Neural progenitor cell (in vitro differentiated cells): Measurements from ENCODE around the gene CDK4. TPM values are rescaled to one million over a fixed set of nuclear protein-coding genes. Genes with fewer than 3 reads are reported as not detected.

Experiments used
- DNase-seq: peaks from one replicate; pipeline ENCODE4 v3.0.0-alpha.2; 2016; ENCODE audit warnings: low spot score
- H2AFZ ChIP-seq: fragments of 200-600 bp; sonication (generic); replicated peaks from 2 replicates; pipeline ENCODE4 v1.6.1; 2016; ENCODE audit warnings: antibody characterized with exemption
- H3F3A ChIP-seq: fragments of 200-600 bp; sonication (generic); 2 replicates; pipeline ENCODE4 v1.6.1; 2016; ENCODE audit warnings: antibody characterized with exemption, low read depth
- H3K27ac ChIP-seq: fragments of 200-600 bp; sonication (generic); 2 replicates; pipeline ENCODE4 v1.5.1; 2016; ENCODE audit warnings: mild to moderate bottlenecking
- H3K27me3 ChIP-seq: fragments of 200-600 bp; sonication (generic); 2 replicates; pipeline ENCODE4 v1.6.1; 2016; ENCODE audit warnings: mild to moderate bottlenecking, moderate library complexity
- H3K36me3 ChIP-seq: fragments of 200-600 bp; sonication (generic); 2 replicates; pipeline ENCODE4 v1.5.1; 2016
- H3K4me1 ChIP-seq: fragments of 200-600 bp; sonication (generic); 2 replicates; pipeline ENCODE4 v1.6.1; 2016; ENCODE audit warnings: mixed run types
- H3K4me2 ChIP-seq: fragments of 200-600 bp; sonication (generic); 2 replicates; pipeline ENCODE4 v1.6.1; 2016
- H3K4me3 ChIP-seq: fragments of 200-600 bp; sonication (generic); 2 replicates; pipeline ENCODE4 v1.5.1; 2016
- H3K79me2 ChIP-seq: fragments of 200-600 bp; sonication (generic); 2 replicates; pipeline ENCODE4 v1.6.1; 2016; ENCODE audit warnings: low read depth
- H3K9ac ChIP-seq: fragments of 200-600 bp; sonication (generic); 2 replicates; pipeline ENCODE4 v1.6.1; 2016
- H3K9me3 ChIP-seq: fragments of 200-600 bp; sonication (generic); 2 replicates; pipeline ENCODE4 v1.5.1; 2016; ENCODE audit warnings: low read depth
- H4K20me1 ChIP-seq: fragments of 200-600 bp; sonication (generic); 2 replicates; pipeline ENCODE4 v1.6.1; 2016; ENCODE audit warnings: low read depth
- H3K27ac Mint-ChIP-seq: 3 replicates; pipeline ENCODE4 v1.8.0; 2021; ENCODE audit warnings: mixed read lengths
- H3K27me3 Mint-ChIP-seq: 2 replicates; pipeline ENCODE4 v1.8.0; 2022; ENCODE audit warnings: low read depth, mild to moderate bottlenecking, inconsistent platforms, moderate library complexity, mixed read lengths; ENCODE audit not compliant: insufficient read depth
- H3K36me3 Mint-ChIP-seq: 3 replicates; pipeline ENCODE4 v1.8.0; 2021; ENCODE audit warnings: mixed read lengths
- H3K4me1 Mint-ChIP-seq: 3 replicates; pipeline ENCODE4 v1.8.0; 2021; ENCODE audit warnings: mixed read lengths
- H3K4me3 Mint-ChIP-seq: 3 replicates; pipeline ENCODE4 v1.8.0; 2021; ENCODE audit warnings: mild to moderate bottlenecking, moderate library complexity, mixed read lengths
- H3K9me3 Mint-ChIP-seq: 3 replicates; pipeline ENCODE4 v1.8.0; 2020; ENCODE audit warnings: mixed read lengths
- CTCF ChIP-seq: fragments of 200-600 bp; sonication (generic); IDR thresholded peaks from 2 replicates; pipeline ENCODE4 v1.5.1; 2017; ENCODE audit warnings: antibody characterized with exemption, mild to moderate bottlenecking
- EZH2 ChIP-seq: fragments of 200-600 bp; sonication (generic); IDR thresholded peaks from 2 replicates; pipeline ENCODE4 v1.6.1; 2017; ENCODE audit warnings: antibody characterized with exemption, mild to moderate bottlenecking, moderate library complexity
- EZH2phosphoT487 ChIP-seq: fragments of 200-600 bp; sonication (generic); IDR thresholded peaks from 2 replicates; pipeline ENCODE4 v1.6.1; 2017; ENCODE audit warnings: antibody characterized with exemption
- total RNA-seq: library from RNA; depleted of rRNA; stranded (reverse); fragments of >200 nt; gene quantifications from 2 replicates; pipeline ENCODE4 v1.2.3, GENCODE V29; 2015; ENCODE audit warnings: low replicate concordance

CDK4 gene
- total RNA-seq, 1 donor from 2014 or later = 169 TPM

GRCh38 chr12:57746025-57746424 lies 6.1 kb downstream of the CDK4 start:
- Histone ChIP-seq H3K36me3 (no peaks in the 10 kb centered on the region), H3K27me3 (peaks cover 29% of the 10 kb centered on the region), H3K4me1 (peaks cover 10% of the 10 kb centered on the region), H3K4me3 (peak overlapping the region; percentile 87), H3K9me3 (no peaks in the 10 kb centered on the region), H3K9ac (no peak overlapping the region), H3K79me2 (peaks cover 38% of the 10 kb centered on the region), H4K20me1 (no peaks in the 10 kb centered on the region), H3F3A (peaks cover 64% of the 10 kb centered on the region), H3K27ac (no peak overlapping the region), H2AFZ (no peak overlapping the region), H3K4me2 (peak overlapping the region; percentile 98)
- Mint-ChIP-seq H3K4me1 (peaks cover 30% of the 10 kb centered on the region), H3K9me3 (no peaks in the 10 kb centered on the region), H3K4me3 (peak overlapping the region; percentile 95), H3K36me3 (peaks cover 35% of the 10 kb centered on the region), H3K27ac (peak overlapping the region; percentile 99), H3K27me3 (peaks cover 9% of the 10 kb centered on the region)
- DNase-seq = no peak
- TF ChIP-seq EZH2 (no peak), CTCF (no peak), EZH2phosphoT487 (no peak)

- H3K9ac ChIP-seq = peak overlapping the region; percentile 57
- H3K4me3 Mint-ChIP-seq = peak overlapping the region; percentile 95
- peak; percentile 38 for DNase-seq
- TF ChIP-seq CTCF (no peak), EZH2phosphoT487 (no peak), EZH2 (no peak)
- peak overlapping the region; percentile 99 for H3K27ac Mint-ChIP-seq
- peaks cover 9% of the 10 kb centered on the region for H3K4me1 ChIP-seq
- peak overlapping the region; percentile 98 for H3K4me2 ChIP-seq
- H3K4me3 ChIP-seq = peak overlapping the region; percentile 87
- peaks cover 9% of the 10 kb centered on the region for H3K27me3 Mint-ChIP-seq
- peaks cover 33% of the 10 kb centered on the region for H3K79me2 ChIP-seq
- H3K36me3 ChIP-seq = no peaks in the 10 kb centered on the region
- no peaks in the 10 kb centered on the region for H3K9me3 ChIP-seq
- peaks cover 34% of the 10 kb centered on the region for H3K27me3 ChIP-seq
- H3F3A ChIP-seq = peaks cover 64% of the 10 kb centered on the region
- no peaks in the 10 kb centered on the region for H4K20me1 ChIP-seq
- no peaks in the 10 kb centered on the region for H3K9me3 Mint-ChIP-seq
- H3K4me1 Mint-ChIP-seq = peaks cover 30% of the 10 kb centered on the region
- H3K27ac ChIP-seq = peak overlapping the region; percentile 94
- H2AFZ ChIP-seq = peak overlapping the region; percentile 85
- peaks cover 30% of the 10 kb centered on the region for H3K36me3 Mint-ChIP-seq
Measured at GRCh38 chr12:57745485-57745881, 6.6 kb downstream of the CDK4 start.

- no peaks in the 10 kb centered on the region for H3K36me3 ChIP-seq
- Mint-ChIP-seq H3K36me3 (peaks cover 25% of the 10 kb centered on the region), H3K27ac (peak within 1 kb of the TSS; percentile 99), H3K9me3 (no peaks in the 10 kb centered on the region), H3K4me3 (peak within 1 kb of the TSS; percentile 95), H3K4me1 (peaks cover 30% of the 10 kb centered on the region), H3K27me3 (peaks cover 9% of the 10 kb centered on the region)
- TF ChIP-seq EZH2phosphoT487 (no peak), CTCF (no peak), EZH2 (no peak)
- H3K79me2 ChIP-seq = peaks cover 27% of the 10 kb centered on the region
- H3K9me3 ChIP-seq = no peaks in the 10 kb centered on the region
- H3K4me1 ChIP-seq = peaks cover 13% of the 10 kb centered on the region
- H3F3A ChIP-seq = peaks cover 64% of the 10 kb centered on the region
- peak within 1 kb of the TSS; percentile 94 for H3K27ac ChIP-seq
- H3K4me2 ChIP-seq = peak within 1 kb of the TSS; percentile 98
- H3K27me3 ChIP-seq = peaks cover 40% of the 10 kb centered on the region
- no peaks in the 10 kb centered on the region for H4K20me1 ChIP-seq
- H2AFZ ChIP-seq = peak within 1 kb of the TSS; percentile 85
- H3K9ac ChIP-seq = peak within 1 kb of the TSS; percentile 63
- H3K4me3 ChIP-seq = peak within 1 kb of the TSS; percentile 87
- peak; percentile 98 for DNase-seq
Measured at GRCh38 chr12:57744777-57745484, 7.2 kb downstream of the CDK4 start, which contains the start of gene TSPAN31. Gene TSPAN31, plus strand, starts transcription at chr12:57745039. Its CDS starts 116 bp downstream, at chr12:57745155.
